K562 (cell line): ENCODE measurements around the gene DLX4. TPM values are rescaled to one million over a fixed set of nuclear protein-coding genes. Genes with fewer than 3 reads are reported as not detected.

ENCODE experiments used
- ATAC-seq: fragments of 200-7000 bp; cut with Tn5 transposase; 3 replicates; pipeline ENCODE4 v1.9.1; 2020; ENCODE audit warnings: moderate library complexity
- BruUV-seq: library from RNA; stranded (reverse); fragments of 400-500 nt; replicated peaks from 2 replicates; lab custom pipeline; 2021; lab: Mats Ljungman, UMichigan
- CTCF ChIA-PET: fragments of 300-600 bp; formaldehyde crosslinking; extraction: SDS; loops from one replicate; lab custom pipeline; 2021; ENCODE audit warnings: low intra/inter-chr PET ratio; lab: Yijun Ruan, JAX
- POLR2A ChIA-PET: fragments of 300-600, 350-650 bp; sonication (Branson Sonifier 250); formaldehyde crosslinking; extraction: SDS; loops from one replicate; lab custom pipeline; 2021; ENCODE audit warnings: antibody characterized with exemption, inconsistent platforms; lab: Yijun Ruan, JAX
- DNase-seq, 4 experiments: peaks; one replicate each; pipeline versions ENCODE4 v3.0.0 to v3.0.0-alpha.2; 2011 to 2018; ENCODE audit warnings: low spot score in 3 of 4, mixed read lengths in 3 of 4; ENCODE audit errors: extremely low read depth in 1 of 4
- FAIRE-seq: peaks from 2 replicates; lab custom pipeline; 2011; peaks lifted over from hg19 to GRCh38; lab: Jason Lieb, UNC
- H2AFZ ChIP-seq: 2 replicates; pipeline ENCODE4 v1.6.0; 2011; ENCODE audit warnings: low read depth, low read length, control low read depth, inconsistent platforms
- H3K27ac ChIP-seq: fragments of 200-600 bp; 3 replicates; pipeline ENCODE4 v1.8.0; 2011; ENCODE audit warnings: low read depth, mild to moderate bottlenecking, control low read depth, inconsistent platforms, low read length, moderate library complexity, mixed read lengths; ENCODE audit errors: extremely low read depth
- H3K27me3 ChIP-seq, 2 experiments: fragments of 300-600 bp in 1 of 2; 2 replicates in 1 of 2; 3 replicates in 1 of 2; pipeline versions ENCODE4 v1.6.0 to v1.8.0; 2011; ENCODE audit warnings: inconsistent platforms in 2 of 2, low read length in 2 of 2, mild to moderate bottlenecking in 1 of 2, mixed read lengths in 1 of 2, moderate library complexity in 1 of 2; ENCODE audit not compliant: control insufficient read depth in 2 of 2, insufficient read depth in 2 of 2
- H3K36me3 ChIP-seq: fragments of 300-600 bp; 3 replicates; pipeline ENCODE4 v1.8.0; 2011; ENCODE audit warnings: mild to moderate bottlenecking, low read length, inconsistent platforms; ENCODE audit not compliant: control insufficient read depth, insufficient read depth
- H3K4me1 ChIP-seq, 2 experiments: fragments of 200-600 bp in 1 of 2; replicated peaks in 1 of 2; 2 replicates in 1 of 2; 3 replicates in 1 of 2; pipeline versions ENCODE4 v1.5.1 to v1.8.0; 2011; ENCODE audit warnings: inconsistent platforms in 2 of 2, low read length in 2 of 2, mild to moderate bottlenecking in 1 of 2, mixed read lengths in 1 of 2, moderate library complexity in 1 of 2; ENCODE audit not compliant: control insufficient read depth in 2 of 2, insufficient read depth in 2 of 2
- H3K4me2 ChIP-seq: 2 replicates; pipeline ENCODE4 v1.6.1; 2011; ENCODE audit warnings: low read length, control low read depth, inconsistent platforms, mixed read lengths; ENCODE audit not compliant: insufficient read depth
- H3K4me3 ChIP-seq: fragments of 200-600 bp; sonication (generic), shearing (Covaris generic); 2 replicates; pipeline ENCODE4 v1.5.1; 2016; ENCODE audit warnings: control low read depth, inconsistent platforms
- H3K79me2 ChIP-seq: fragments of 200-600 bp; 3 replicates; pipeline ENCODE4 v1.8.0; 2011; ENCODE audit warnings: low read length, inconsistent platforms; ENCODE audit not compliant: control insufficient read depth, insufficient read depth
- H3K9ac ChIP-seq, 2 experiments: 2 replicates each; pipeline versions ENCODE4 v1.6.0 to v1.6.1; 2011; ENCODE audit warnings: low read depth in 2 of 2, low read length in 2 of 2, control low read depth in 1 of 2, inconsistent platforms in 1 of 2, mild to moderate bottlenecking in 1 of 2, mixed read lengths in 1 of 2; ENCODE audit not compliant: insufficient read depth in 1 of 2
- H3K9me1 ChIP-seq: one replicate; pipeline ENCODE4 v1.6.0; 2011; ENCODE audit warnings: inconsistent platforms, mild to moderate bottlenecking, low read length, moderate library complexity; ENCODE audit not compliant: control insufficient read depth, insufficient read depth
- H3K9me3 ChIP-seq: replicated peaks from 2 replicates; pipeline ENCODE4 v1.5.1; 2011; ENCODE audit warnings: low read depth, low read length, inconsistent platforms; ENCODE audit not compliant: control insufficient read depth, insufficient read depth
- H4K20me1 ChIP-seq: replicated peaks from 2 replicates; pipeline ENCODE4 v1.6.1; 2011; ENCODE audit warnings: low read length, inconsistent platforms, mixed read lengths; ENCODE audit not compliant: control insufficient read depth, insufficient read depth
- CC2D1A ChIP-seq: fragments of 450-650 bp; IDR thresholded peaks from 2 replicates; pipeline ENCODE4 v1.6.1; 2017; ENCODE audit warnings: mild to moderate bottlenecking
- EP400 ChIP-seq: fragments of 450-650 bp; IDR thresholded peaks from 2 replicates; pipeline ENCODE4 v1.6.1; 2017; ENCODE audit warnings: antibody characterized with exemption, mild to moderate bottlenecking, moderate library complexity
- ESRRA ChIP-seq: fragments of 450-650 bp; IDR thresholded peaks from 2 replicates; pipeline ENCODE4 v1.6.1; 2014; ENCODE audit warnings: low read depth, mild to moderate bottlenecking, moderate library complexity, borderline replicate concordance
- GTF2E2 ChIP-seq: fragments of 200-800 bp; sonication (Bioruptor generic); IDR thresholded peaks from 2 replicates; pipeline ENCODE4 v1.6.1; 2016; ENCODE audit warnings: missing genetic modification characterization, missing compliant biosample characterization
- JUND ChIP-seq, 2 experiments: IDR thresholded peaks; 2 replicates in 1 of 2; 3 replicates in 1 of 2; pipeline ENCODE4 v1.6.1; 2011; ENCODE audit warnings: borderline replicate concordance in 2 of 2, low read depth in 2 of 2, low read length in 2 of 2, improper control_type of control experiment in 1 of 2, missing biosample characterization in 1 of 2, missing genetic modification characterization in 1 of 2, missing genetic modification reagents in 1 of 2
- MEF2A ChIP-seq: IDR thresholded peaks from 2 replicates; pipeline ENCODE4 v1.6.1; 2011; ENCODE audit warnings: low read depth, mild to moderate bottlenecking, low read length, moderate library complexity; ENCODE audit not compliant: control insufficient read depth
- POLR2AphosphoS2 ChIP-seq: IDR thresholded peaks from 2 replicates; pipeline ENCODE4 v1.6.1; 2012; ENCODE audit warnings: low read length, improper control_type of control experiment
- RCOR1 ChIP-seq, 2 experiments: IDR thresholded peaks; 2 replicates each; pipeline ENCODE4 v1.6.1; 2012; ENCODE audit warnings: low read depth in 2 of 2, low read length in 2 of 2, borderline replicate concordance in 1 of 2, improper control_type of control experiment in 1 of 2
- SIX5 ChIP-seq, 2 experiments: IDR thresholded peaks; 2 replicates each; pipeline ENCODE4 v1.6.1; 2011; ENCODE audit warnings: low read length in 2 of 2, borderline replicate concordance in 1 of 2, low read depth in 1 of 2, mild to moderate bottlenecking in 1 of 2, moderate library complexity in 1 of 2; ENCODE audit not compliant: insufficient read depth in 1 of 2
- SP1 ChIP-seq: sonication (generic); formaldehyde crosslinking; IDR thresholded peaks from 2 replicates; pipeline ENCODE4 v1.8.1; 2022; ENCODE audit warnings: mild to moderate bottlenecking, missing genetic modification reagents
- TRIM28 ChIP-seq: fragments of 450-650 bp; IDR thresholded peaks from 2 replicates; pipeline ENCODE4 v1.6.1; 2017
- ZEB2 ChIP-seq: fragments of 450-650 bp; IDR thresholded peaks from 2 replicates; pipeline ENCODE4 v1.6.1; 2016
- ZNF184 ChIP-seq: sonication (generic); formaldehyde crosslinking; IDR thresholded peaks from 2 replicates; pipeline ENCODE4 v1.5.0; 2020; ENCODE audit warnings: missing genetic modification reagents
- ZNF436 ChIP-seq: fragments of 250-450, 450-650 bp; sonication (Bioruptor Pico); formaldehyde crosslinking; IDR thresholded peaks from 2 replicates; pipeline ENCODE4 v1.7.0; 2020; ENCODE audit warnings: mild to moderate bottlenecking
- ZNF77 ChIP-seq: fragments of 250-450 bp; sonication (Bioruptor Pico); IDR thresholded peaks from 2 replicates; pipeline ENCODE4 v1.5.0; 2020
- ZNF780A ChIP-seq: fragments of 250-450 bp; sonication (Bioruptor Pico); IDR thresholded peaks from 2 replicates; pipeline ENCODE4 v1.5.0; 2021; ENCODE audit warnings: mild to moderate bottlenecking
- WGBS: fragments of 100-300 bp; shearing (Covaris generic); methylation state at CpG from one replicate; pipeline ENCODE4 v1.1.6; 2016; ENCODE audit warnings: low coverage, mixed read lengths; ENCODE audit not compliant: insufficient coverage; ENCODE audit errors: missing lambda C conversion rate; 5-methylcytosine and 5-hydroxymethylcytosine counted together
- in situ Hi-C: fragments of 300-500 bp; cut with MboI; formaldehyde crosslinking; loops from 4 replicates; pipeline ENCODE4 v1.15.0; 2018; ENCODE audit warnings: inconsistent platforms, mixed read lengths
- intact Hi-C: fragments of 100-400 bp; cut with micrococcal nuclease; formaldehyde crosslinking; loops from 2 replicates; pipeline ENCODE4 v1.14.2; 2022
- polyA plus RNA-seq, 8 experiments: library from polyadenylated mRNA; depleted of rRNA in 4 of 8; stranded (reverse) in 5 of 8; unstranded in 3 of 8; fragments of >200 nt; fragmentation: Nextera tagmentation in 2 of 8; fragmentation: Illumina TruSeq in 1 of 8; extraction: Ambion mirVana in 2 of 8; extraction: Trizol in 1 of 8; gene quantifications; 2 replicates each; pipeline versions ENCODE4 v1.2.1 to v1.2.3, GENCODE V29; 2011 to 2014; ENCODE audit warnings: inconsistent platforms in 1 of 8, missing spikeins in 1 of 8
- total RNA-seq, 7 experiments: library from RNA; depleted of rRNA in 6 of 7; stranded (reverse); fragments of >200 nt in 6 of 7; fragmentation: Illumina TruSeq in 2 of 7; extraction: Trizol in 2 of 7; gene quantifications; 2 replicates each; pipeline versions ENCODE4 v1.2.1 to v1.2.3, GENCODE V29; 2011 to 2021; ENCODE audit warnings: low replicate concordance in 1 of 7
- TF ChIP-seq, protein P1 (sequence below): fragments of 250-450 bp; sonication (Bioruptor Pico); IDR thresholded peaks from 2 replicates; pipeline ENCODE4 v1.8.0; 2021; ENCODE audit warnings: mild to moderate bottlenecking, moderate library complexity
- TF ChIP-seq, protein P2 (sequence below): IDR thresholded peaks from 2 replicates; pipeline ENCODE4 v1.6.1; 2011; ENCODE audit warnings: borderline replicate concordance, low read depth, mild to moderate bottlenecking, moderate library complexity, low read length; ENCODE audit not compliant: insufficient read depth, poor library complexity, severe bottlenecking

Gene DLX4
- total and polyA plus RNA-seq, 9 of the 15 experiments (the other 6 are each of a cell fraction or from before 2014, with no cell fraction given), result 0.15 to 2.2 (median 0.58) TPM

DNA sequence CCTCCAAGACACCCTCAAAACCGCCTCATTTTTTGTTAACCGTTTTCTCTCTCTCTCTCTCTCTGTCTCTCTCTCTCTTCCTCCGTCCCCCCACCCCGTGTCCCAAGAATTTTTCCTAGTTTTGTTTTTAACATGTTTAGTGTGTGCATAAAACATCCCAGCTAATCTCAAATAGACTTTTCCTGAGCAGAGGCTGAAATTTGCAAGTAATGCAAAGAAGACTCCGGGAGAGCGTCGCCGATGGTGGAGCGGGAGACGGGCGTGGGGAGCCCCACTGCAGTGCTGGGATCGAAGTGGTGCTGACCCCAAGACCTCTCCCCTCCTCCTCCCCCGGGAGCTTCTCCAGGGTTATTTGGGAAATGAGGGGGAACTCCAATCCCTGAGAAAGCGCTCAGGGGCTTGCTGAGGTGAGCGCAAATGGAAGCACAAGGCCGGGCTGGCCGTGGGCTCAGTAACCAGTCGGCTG lies 4.7 kb upstream of the DLX4 start (continued):
- no peak for TF ChIP-seq ZEB2
- no peak for TF ChIP-seq JUND (IDR thresholded peaks at IDR 0.05; ENCODE audit: borderline replicate concordance, low read depth, low read length)
- TF ChIP-seq JUND (tag; IDR thresholded peaks at IDR 0.05; ENCODE audit: borderline replicate concordance, low read depth, low read length), result no peak
- TF ChIP-seq ZNF436 (CRISPR knock-in tag), result no peak
- TF ChIP-seq, protein P1, sequence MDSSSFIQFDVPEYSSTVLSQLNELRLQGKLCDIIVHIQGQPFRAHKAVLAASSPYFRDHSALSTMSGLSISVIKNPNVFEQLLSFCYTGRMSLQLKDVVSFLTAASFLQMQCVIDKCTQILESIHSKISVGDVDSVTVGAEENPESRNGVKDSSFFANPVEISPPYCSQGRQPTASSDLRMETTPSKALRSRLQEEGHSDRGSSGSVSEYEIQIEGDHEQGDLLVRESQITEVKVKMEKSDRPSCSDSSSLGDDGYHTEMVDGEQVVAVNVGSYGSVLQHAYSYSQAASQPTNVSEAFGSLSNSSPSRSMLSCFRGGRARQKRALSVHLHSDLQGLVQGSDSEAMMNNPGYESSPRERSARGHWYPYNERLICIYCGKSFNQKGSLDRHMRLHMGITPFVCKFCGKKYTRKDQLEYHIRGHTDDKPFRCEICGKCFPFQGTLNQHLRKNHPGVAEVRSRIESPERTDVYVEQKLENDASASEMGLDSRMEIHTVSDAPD (CRISPR knock-in tag), result no peak
- no peak for TF ChIP-seq TRIM28
- no peak for TF ChIP-seq CC2D1A
- no peak for TF ChIP-seq ZNF184

DNA sequence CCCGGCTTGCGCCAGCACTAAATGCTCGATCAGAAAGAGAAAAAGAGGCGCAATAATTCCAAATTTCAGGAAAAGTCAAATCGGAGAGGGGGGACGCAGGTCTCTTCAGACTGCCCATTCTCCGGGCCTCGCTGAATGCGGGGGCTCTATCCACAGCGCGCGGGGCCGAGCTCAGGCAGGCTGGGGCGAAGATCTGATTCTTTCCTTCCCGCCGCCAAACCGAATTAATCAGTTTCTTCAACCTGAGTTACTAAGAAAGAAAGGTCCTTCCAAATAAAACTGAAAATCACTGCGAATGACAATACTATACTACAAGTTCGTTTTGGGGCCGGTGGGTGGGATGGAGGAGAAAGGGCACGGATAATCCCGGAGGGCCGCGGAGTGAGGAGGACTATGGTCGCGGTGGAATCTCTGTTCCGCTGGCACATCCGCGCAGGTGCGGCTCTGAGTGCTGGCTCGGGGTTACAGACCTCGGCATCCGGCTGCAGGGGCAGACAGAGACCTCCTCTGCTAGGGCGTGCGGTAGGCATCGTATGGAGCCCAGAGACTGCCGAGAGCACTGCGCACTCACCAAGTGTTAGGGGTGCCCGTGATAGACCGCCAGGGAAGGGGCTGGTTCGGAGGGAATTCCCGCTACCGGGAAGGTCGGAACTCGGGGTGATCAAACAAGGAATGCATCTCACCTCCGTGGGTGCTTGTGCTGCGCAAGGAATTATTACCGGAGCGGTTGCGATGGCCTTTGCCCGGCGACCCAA lies 4.0 kb upstream of the DLX4 start:
- CTCF ChIA-PET, result no interaction called here
- no peak overlapping the region for H2AFZ ChIP-seq
- H3K4me2 ChIP-seq, result no peak overlapping the region
- no TSS peak for BruUV-seq
- H3K4me3 ChIP-seq, result no peak overlapping the region
- ATAC-seq (no peak), FAIRE-seq (no peak), DNase-seq (no peak)
- H3K4me1 ChIP-seq, result peaks cover 0 to 21% of the 10 kb centered on the region in 2 experiments; a peak in 3 of 5 replicates
- intact Hi-C loops, result no loop called here
- 25% methylated on average over 43 of the region's 52 CpGs for WGBS
- H3K27me3 ChIP-seq, result peaks cover 38 to 72% of the 10 kb centered on the region in 2 experiments
- no peak overlapping the region for H3K27ac ChIP-seq
- H3K9me3 ChIP-seq, result no peaks in the 10 kb centered on the region
- no peaks in the 10 kb centered on the region for H3K36me3 ChIP-seq
- no peak overlapping the region for H3K9ac ChIP-seq
- POLR2A ChIA-PET, result interaction anchor here (0.7 kb wide), 1 partner anchor 331 kb away, joined by 3 read pairs; no protein-coding TSS in a partner anchor
- H4K20me1 ChIP-seq, result no peaks in the 10 kb centered on the region
- no peaks in the 10 kb centered on the region for H3K9me1 ChIP-seq
- in situ Hi-C loops, result no loop called here
- no peaks in the 10 kb centered on the region for H3K79me2 ChIP-seq
- no peak for TF ChIP-seq ZNF77 (CRISPR knock-in tag)
- TF ChIP-seq POLR2AphosphoS2, result no peak
- TF ChIP-seq ZNF780A, result no peak
- TF ChIP-seq MEF2A, result no peak
- no peak for TF ChIP-seq RCOR1 (IDR thresholded peaks at IDR 0.05; ENCODE audit: borderline replicate concordance in 1 of 2, low read depth in 2 of 2, low read length in 2 of 2)
- TF ChIP-seq ESRRA, result no peak
- no peak for TF ChIP-seq SIX5 (IDR thresholded peaks at IDR 0.05; ENCODE audit: borderline replicate concordance in 1 of 2, insufficient read depth in 1 of 2, low read depth in 1 of 2, low read length in 2 of 2)
- TF ChIP-seq, protein P2, sequence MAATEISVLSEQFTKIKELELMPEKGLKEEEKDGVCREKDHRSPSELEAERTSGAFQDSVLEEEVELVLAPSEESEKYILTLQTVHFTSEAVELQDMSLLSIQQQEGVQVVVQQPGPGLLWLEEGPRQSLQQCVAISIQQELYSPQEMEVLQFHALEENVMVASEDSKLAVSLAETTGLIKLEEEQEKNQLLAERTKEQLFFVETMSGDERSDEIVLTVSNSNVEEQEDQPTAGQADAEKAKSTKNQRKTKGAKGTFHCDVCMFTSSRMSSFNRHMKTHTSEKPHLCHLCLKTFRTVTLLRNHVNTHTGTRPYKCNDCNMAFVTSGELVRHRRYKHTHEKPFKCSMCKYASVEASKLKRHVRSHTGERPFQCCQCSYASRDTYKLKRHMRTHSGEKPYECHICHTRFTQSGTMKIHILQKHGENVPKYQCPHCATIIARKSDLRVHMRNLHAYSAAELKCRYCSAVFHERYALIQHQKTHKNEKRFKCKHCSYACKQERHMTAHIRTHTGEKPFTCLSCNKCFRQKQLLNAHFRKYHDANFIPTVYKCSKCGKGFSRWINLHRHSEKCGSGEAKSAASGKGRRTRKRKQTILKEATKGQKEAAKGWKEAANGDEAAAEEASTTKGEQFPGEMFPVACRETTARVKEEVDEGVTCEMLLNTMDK, result no peak
- TF ChIP-seq EP400, result no peak
- TF ChIP-seq GTF2E2 (tag), result no peak
- no peak for TF ChIP-seq SP1 (CRISPR knock-in tag)
